Ovary (tissue), 9 donors: ENCODE data around the gene CACNA2D3. TPM values are rescaled to one million over a fixed set of nuclear protein-coding genes. Genes with fewer than 3 reads are reported as not detected.

Experiments used
- DNase-seq, 5 donors: peaks; one replicate each; pipeline ENCODE4 v3.0.0-alpha.2; 2019 to 2020
- H3K27ac ChIP-seq, 2 donors: fragments of 200-600 bp; one replicate each; pipeline versions ENCODE4 v1.5.1 to v1.8.0; 2019 to 2022
- H3K27me3 ChIP-seq: fragments of 200-600 bp; one replicate; pipeline ENCODE4 v1.8.0; 2022
- H3K36me3 ChIP-seq: fragments of 200-600 bp; sonication (generic); one replicate; pipeline ENCODE4 v1.5.1; 2019
- H3K4me1 ChIP-seq: one replicate; pipeline ENCODE4 v1.8.1; 2013; ENCODE audit warnings: mild to moderate bottlenecking, moderate library complexity; ENCODE audit not compliant: insufficient read depth
- H3K4me3 ChIP-seq: fragments of 200-600 bp; sonication (generic); one replicate; pipeline ENCODE4 v1.5.1; 2017
- H3K9me3 ChIP-seq, 2 donors: fragments of 200-600 bp in 1 of 2; sonication (generic) in 1 of 2; one replicate each; pipeline versions ENCODE4 v1.5.1 to v1.8.1; 2013 to 2019; ENCODE audit warnings: mild to moderate bottlenecking in 1 of 2, moderate library complexity in 1 of 2
- EP300 ChIP-seq: sonication (generic); formaldehyde crosslinking; IDR thresholded peaks from one replicate; pipeline ENCODE4 v1.6.1; 2017; ENCODE audit warnings: antibody characterized with exemption
- POLR2A ChIP-seq: fragments of 450-650 bp; IDR thresholded peaks from one replicate; pipeline ENCODE4 v1.6.1; 2017; ENCODE audit warnings: antibody characterized with exemption, mild to moderate bottlenecking, moderate library complexity
- WGBS, 3 donors: extraction: QIAGEN DNeasy Blood & Tissue Kit in 1 of 3; methylation state at CpG; one replicate each; pipeline versions ENCODE4 v1.1.5 to v1.1.7; 2013 to 2017; 5-methylcytosine and 5-hydroxymethylcytosine counted together
- intact Hi-C, 4 donors: fragments of 100-400 bp; cut with DNase I; formaldehyde crosslinking; loops; one replicate each; pipeline versions ENCODE4 v1.11.0 to v1.15.1; 2022 to 2023
- polyA plus RNA-seq, 2 donors: library from polyadenylated mRNA; stranded (reverse); fragments of 200-250 nt in 1 of 2; fragments of 350-450 nt in 1 of 2; fragmentation: Illumina TruSeq in 1 of 2; extraction: RNeasy Lipid Tissue Mini Kit (QIAGEN cat#74804) in 1 of 2; gene quantifications; one replicate each; pipeline ENCODE4 v1.2.3, GENCODE V29; 2013 to 2014
- total RNA-seq, 7 donors: library from RNA; depleted of rRNA in 2 of 7; stranded (reverse); fragments of >200 nt in 2 of 7; fragmentation: NEBNext Ultra II Directional in 3 of 7; extraction: Animal tissue kit (Norgen Biotek cat#: 25700) in 3 of 7; gene quantifications; one replicate each; pipeline versions ENCODE4 v1.1.0 to v1.2.4, GENCODE V29; 2016 to 2023
- TF ChIP-seq, protein P1 (sequence below), 3 donors: fragments of 450-650 bp in 2 of 3; fragments of 200-600 bp in 1 of 3; IDR thresholded peaks; one replicate each; pipeline versions ENCODE4 v1.5.1 to v1.8.0; 2016 to 2022; ENCODE audit warnings: antibody characterized with exemption in 3 of 3, mild to moderate bottlenecking in 1 of 3
- donor health status: DM: no; HTN: no; CAD: no; lungs with moderate emphysema.
- donor health status: DM: no; HTN: no; CAD: no.
- donor health status: Bipolar disorder and iron deficiency.
- donor health status: DM: yes; HTN: yes; CAD: no.
- donor health status: DM: no; HTN: no; CAD: no.
- donor health status: DM: yes; HTN: yes; CAD: no.

The CACNA2D3 gene
- total and polyA plus RNA-seq, 9 donors, result 2.0 to 10.1 (median 4.7) TPM

DNA sequence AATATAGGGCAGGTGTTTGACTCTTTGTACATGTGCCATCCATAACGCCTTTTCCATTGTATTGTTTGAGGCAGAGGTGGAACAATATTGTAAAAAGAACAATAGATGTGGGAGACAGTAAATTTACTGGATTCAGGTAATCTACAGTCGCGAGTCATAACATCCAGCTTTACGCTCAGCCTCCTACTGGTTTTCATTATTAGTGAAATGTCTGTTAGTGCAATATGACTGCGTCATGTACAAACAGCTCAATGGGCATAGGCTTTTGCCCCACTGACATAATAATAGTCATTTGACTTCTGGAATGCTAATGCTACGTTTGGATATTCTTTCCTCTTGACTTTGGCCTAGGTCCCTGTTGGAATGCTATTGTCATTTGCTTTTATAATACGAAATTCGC lies 9.5 kb downstream of the CACNA2D3 start:
- Histone ChIP-seq H3K4me1 (no peaks in the 10 kb centered on the region), H3K27me3 (no peaks in the 10 kb centered on the region), H3K36me3 (no peaks in the 10 kb centered on the region), H3K4me3 (no peak overlapping the region), H3K27ac (no peak overlapping the region), H3K9me3 (no peaks in the 10 kb centered on the region)
- intact Hi-C loops, result no loop called here
- DNase-seq, result no peak
- TF ChIP-seq EP300, result no peak
- TF ChIP-seq, protein P1, sequence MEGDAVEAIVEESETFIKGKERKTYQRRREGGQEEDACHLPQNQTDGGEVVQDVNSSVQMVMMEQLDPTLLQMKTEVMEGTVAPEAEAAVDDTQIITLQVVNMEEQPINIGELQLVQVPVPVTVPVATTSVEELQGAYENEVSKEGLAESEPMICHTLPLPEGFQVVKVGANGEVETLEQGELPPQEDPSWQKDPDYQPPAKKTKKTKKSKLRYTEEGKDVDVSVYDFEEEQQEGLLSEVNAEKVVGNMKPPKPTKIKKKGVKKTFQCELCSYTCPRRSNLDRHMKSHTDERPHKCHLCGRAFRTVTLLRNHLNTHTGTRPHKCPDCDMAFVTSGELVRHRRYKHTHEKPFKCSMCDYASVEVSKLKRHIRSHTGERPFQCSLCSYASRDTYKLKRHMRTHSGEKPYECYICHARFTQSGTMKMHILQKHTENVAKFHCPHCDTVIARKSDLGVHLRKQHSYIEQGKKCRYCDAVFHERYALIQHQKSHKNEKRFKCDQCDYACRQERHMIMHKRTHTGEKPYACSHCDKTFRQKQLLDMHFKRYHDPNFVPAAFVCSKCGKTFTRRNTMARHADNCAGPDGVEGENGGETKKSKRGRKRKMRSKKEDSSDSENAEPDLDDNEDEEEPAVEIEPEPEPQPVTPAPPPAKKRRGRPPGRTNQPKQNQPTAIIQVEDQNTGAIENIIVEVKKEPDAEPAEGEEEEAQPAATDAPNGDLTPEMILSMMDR (IDR thresholded peaks at IDR 0.05), result no peak
- WGBS, 3 donors, result 83 to 88% (median 88%) methylated on average over 8 of the region's 8 CpGs

DNA sequence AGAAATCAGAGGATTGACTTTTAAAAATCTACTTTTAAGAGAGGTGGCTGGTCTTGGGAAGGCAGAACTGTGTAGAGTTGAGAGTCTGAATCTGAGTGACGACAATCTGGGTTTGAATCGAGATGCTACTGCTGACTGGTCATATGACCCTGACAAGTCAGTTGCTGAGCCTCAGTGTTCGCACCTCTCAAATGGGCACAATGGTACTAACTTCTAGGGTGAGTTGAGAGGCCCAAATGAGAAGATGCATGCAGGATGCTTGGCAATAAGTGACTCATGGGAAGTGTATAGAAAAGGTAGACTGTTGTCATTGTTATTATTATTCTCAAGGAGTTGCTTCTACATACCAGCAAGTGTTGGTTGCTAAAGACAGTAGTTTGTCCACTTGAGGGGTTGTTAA lies 10.3 kb downstream of the CACNA2D3 start:
- no peaks in the 10 kb centered on the region for H3K27me3 ChIP-seq
- no peak overlapping the region for H3K4me3 ChIP-seq
- no peak for DNase-seq
- H3K36me3 ChIP-seq, result no peaks in the 10 kb centered on the region
- TF ChIP-seq EP300 (no peak), POLR2A (no peak)
- TF ChIP-seq, protein P1 (IDR thresholded peaks at IDR 0.05), result no peak
- WGBS, 3 donors, result 88 to 98% (median 95%) methylated on average over 3 of the region's 3 CpGs
- no peaks in the 10 kb centered on the region for H3K9me3 ChIP-seq
- intact Hi-C loops, result no loop called here
- H3K4me1 ChIP-seq, result peaks cover 2% of the 10 kb centered on the region
- H3K27ac ChIP-seq, result no peak overlapping the region

DNA sequence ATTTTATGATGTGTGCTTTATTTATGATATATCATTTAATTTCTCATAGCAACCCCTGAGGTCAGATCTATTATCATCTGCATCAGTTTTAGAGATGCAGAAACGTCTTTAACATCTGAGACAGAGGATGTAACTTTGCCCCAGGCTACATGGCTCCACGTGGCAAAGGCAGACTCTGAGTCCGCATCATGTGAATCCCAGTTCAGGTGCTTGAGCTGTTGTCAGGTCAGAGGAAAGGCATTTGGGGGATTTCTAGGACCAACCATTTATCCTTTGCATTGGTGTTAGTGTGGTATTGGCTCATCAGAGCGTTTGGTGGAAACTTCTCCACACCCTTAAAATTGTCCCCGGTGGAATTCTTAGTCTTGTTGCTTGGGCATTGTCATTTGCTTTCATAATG lies 10.8 kb downstream of the CACNA2D3 start:
- Histone ChIP-seq H3K4me1 (peaks cover 2% of the 10 kb centered on the region), H3K27ac (no peak overlapping the region), H3K27me3 (no peaks in the 10 kb centered on the region), H3K9me3 (no peaks in the 10 kb centered on the region), H3K36me3 (no peaks in the 10 kb centered on the region), H3K4me3 (no peak overlapping the region)
- 76 to 88% (median 79%) methylated on average over 5 of the region's 5 CpGs for WGBS, 3 donors
- no peak for TF ChIP-seq POLR2A
- TF ChIP-seq, protein P1 (IDR thresholded peaks at IDR 0.05), result no peak
- no peak for TF ChIP-seq EP300
- intact Hi-C loops, result no loop called here
- DNase-seq, result no peak

DNA sequence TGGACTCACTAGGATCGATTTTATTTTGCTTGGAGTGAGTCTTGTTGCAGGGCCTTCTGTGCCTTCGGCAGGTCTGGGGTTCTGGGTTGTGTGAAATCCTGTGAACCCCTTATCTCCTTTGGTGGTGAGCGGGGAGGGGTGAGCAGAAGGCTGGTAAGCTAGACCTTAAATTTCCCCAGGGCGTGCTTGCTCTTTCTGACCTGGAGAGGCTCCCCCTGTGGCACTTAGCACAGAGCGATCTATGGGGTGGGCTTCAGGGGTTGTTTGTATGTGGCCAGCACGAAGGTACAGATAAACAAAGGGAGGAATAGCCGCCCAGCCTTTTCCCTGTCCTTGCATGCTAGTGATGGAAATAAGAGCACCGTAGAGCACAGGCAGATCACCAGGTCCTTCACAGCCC lies 11.8 kb downstream of the CACNA2D3 start:
- H3K27ac ChIP-seq, result no peak overlapping the region
- no peak for DNase-seq
- WGBS, 3 donors, result 84 to 88% (median 87%) methylated on average over 8 of the region's 8 CpGs
- intact Hi-C loops, result no loop called here
- no peaks in the 10 kb centered on the region for H3K27me3 ChIP-seq
- H3K9me3 ChIP-seq, result no peaks in the 10 kb centered on the region
- H3K36me3 ChIP-seq, result no peaks in the 10 kb centered on the region
- H3K4me3 ChIP-seq, result no peak overlapping the region
- TF ChIP-seq, protein P1 (IDR thresholded peaks at IDR 0.05), result no peak
- TF ChIP-seq POLR2A (no peak), EP300 (no peak)
- peaks cover 2% of the 10 kb centered on the region for H3K4me1 ChIP-seq

DNA sequence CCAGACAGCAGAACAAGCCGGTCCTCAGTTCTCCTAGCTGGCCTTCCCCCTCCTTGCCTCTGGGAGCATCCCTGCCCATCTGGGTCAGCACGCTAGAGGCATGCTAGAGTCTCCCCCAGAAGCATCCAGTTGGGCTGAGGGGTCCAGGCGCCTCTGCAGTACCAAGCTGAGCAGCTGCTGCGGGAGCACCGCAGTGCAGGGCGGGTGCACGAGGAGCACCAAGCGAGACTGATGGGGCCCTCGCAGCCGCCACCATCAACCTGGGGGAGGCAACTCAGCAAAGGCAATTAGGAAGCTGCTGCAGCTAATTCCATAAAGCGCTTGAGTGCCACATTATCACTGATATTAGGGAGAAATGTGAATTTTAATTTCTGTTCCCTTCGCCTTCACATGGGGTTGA lies 12.4 kb downstream of the CACNA2D3 start:
- no peaks in the 10 kb centered on the region for H3K27me3 ChIP-seq
- DNase-seq, result no peak
- H3K9me3 ChIP-seq, result no peaks in the 10 kb centered on the region
- intact Hi-C loops, result no loop called here
- no peak for TF ChIP-seq EP300
- TF ChIP-seq, protein P1 (IDR thresholded peaks at IDR 0.05), result no peak
- no peak for TF ChIP-seq POLR2A
- H3K4me3 ChIP-seq, result no peak overlapping the region
- H3K4me1 ChIP-seq, result peaks cover 2% of the 10 kb centered on the region
- no peaks in the 10 kb centered on the region for H3K36me3 ChIP-seq
- 94 to 96% (median 95%) methylated on average over 12 of the region's 12 CpGs for WGBS, 3 donors
- no peak overlapping the region for H3K27ac ChIP-seq
